GM18870 (cell line): ENCODE measurements around the gene ARAP2.

Experiments
- ATAC-seq: cut with Tn5 transposase; IDR thresholded peaks from one replicate; pipeline ENCODE4 v1.9.1; 2021; ENCODE audit warnings: moderate library complexity; ENCODE audit not compliant: unreplicated experiment

The ARAP2 gene

DNA sequence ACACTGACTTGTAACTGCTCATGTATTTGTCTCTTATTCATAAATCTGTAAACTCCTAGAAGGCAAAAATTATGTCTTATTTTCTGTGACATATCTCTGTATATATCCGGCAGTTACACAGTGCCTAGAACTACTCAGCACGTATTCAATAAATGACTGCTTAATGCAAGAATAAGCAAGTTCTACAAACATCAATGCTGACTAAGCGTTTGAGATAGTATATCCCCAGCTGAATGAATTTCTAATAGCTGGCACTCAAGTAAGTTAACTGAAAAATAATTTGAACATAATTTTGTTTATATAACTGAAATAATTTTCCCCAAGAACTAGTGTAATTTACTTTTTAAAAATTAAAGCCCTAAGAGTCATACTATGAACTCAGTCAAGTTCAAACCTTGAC lies 113.7 kb downstream of the ARAP2 start:
- ATAC-seq, result no peak

DNA sequence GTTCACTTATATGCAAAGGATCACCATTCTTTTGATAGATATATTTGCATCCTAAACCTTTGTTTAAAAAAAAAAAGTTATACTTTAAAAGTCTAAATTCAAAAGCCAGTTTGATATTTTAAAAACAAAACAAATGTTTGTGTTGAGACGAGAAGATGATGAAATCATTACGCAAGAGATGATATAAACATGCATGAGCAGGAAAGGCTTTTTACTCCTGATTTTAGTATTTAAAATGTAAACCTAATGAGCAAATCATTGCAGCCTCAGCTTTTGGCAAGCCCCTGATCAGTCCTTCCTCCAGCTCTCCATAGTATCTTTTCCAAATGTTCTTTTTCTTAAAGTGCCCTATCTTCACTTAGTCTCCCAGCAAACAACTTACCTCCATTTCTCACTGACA lies 115.6 kb downstream of the ARAP2 start:
- no peak for ATAC-seq

DNA sequence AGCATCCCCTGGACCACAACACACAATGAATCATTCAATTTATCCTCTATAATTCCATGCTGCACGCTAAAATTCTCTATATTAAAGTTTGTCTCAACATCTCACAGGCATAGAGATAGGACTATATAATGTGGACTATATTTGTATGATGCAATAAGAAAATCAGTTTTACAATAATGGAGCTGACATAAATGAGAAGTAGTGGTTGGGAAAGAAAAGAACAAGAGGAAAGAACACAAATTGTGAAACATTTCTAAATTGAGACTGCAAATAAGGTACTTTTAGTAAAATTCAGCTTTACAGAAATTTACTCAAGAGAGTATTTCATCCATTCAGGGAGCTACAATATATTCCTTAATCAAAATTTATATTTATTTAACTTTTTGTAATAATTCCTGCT lies 120.4 kb downstream of the ARAP2 start:
- ATAC-seq, result no peak

DNA sequence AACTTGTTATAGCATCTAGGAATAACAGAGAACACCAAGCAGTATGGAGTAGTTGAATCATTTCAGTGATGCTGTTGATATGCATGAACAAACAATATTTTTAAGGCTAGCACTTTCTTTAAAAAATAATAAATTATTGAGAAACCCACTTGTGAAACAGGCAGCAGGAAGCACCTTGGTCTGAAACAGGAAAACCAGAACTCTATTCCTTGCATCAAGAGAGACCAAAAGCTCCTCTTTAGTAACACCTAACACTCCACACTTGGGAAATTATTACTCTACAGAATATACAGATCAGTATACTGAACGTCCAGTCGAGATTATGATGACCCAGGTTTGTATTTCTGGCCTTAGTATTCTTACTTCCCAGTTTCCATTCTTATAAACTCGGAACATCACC lies 129.0 kb downstream of the ARAP2 start:
- no peak for ATAC-seq

DNA sequence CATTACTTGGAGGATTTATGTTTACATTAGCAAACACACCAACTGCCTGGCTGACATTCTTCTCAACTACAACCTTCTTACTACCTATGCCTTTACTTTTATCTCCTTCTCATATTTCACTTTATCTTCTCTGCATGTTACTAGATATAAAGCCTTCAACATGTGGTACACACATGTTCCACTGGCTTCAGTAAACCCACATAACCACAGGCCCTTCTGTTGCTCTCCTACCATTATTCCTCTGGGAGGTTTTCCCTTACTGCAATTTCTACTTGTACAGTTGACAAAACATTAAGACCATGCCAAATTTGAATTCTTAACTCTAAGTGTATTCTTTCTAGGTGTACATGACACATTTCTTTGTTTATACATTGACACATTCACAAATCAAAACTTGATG lies 133.1 kb downstream of the ARAP2 start:
- ATAC-seq, result no peak

DNA sequence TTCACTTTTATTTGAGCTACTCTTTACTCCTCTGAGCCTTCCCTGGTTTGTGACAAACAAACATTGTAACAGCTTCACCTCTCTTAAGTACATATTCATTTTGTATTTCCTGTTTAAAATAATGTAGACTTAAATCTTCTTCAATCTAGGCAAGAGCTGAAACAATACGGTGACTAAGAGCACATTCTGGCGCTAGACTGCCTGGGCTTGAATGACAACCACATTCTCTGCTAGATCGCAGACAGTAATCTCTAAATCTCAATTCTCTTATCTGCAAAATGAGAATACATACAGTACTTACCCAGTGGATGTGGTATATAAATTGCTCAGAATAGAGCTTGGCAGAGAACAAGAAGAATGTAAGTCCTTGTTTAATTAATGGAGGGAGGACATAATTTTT lies 144.8 kb downstream of the ARAP2 start:
- no peak for ATAC-seq

DNA sequence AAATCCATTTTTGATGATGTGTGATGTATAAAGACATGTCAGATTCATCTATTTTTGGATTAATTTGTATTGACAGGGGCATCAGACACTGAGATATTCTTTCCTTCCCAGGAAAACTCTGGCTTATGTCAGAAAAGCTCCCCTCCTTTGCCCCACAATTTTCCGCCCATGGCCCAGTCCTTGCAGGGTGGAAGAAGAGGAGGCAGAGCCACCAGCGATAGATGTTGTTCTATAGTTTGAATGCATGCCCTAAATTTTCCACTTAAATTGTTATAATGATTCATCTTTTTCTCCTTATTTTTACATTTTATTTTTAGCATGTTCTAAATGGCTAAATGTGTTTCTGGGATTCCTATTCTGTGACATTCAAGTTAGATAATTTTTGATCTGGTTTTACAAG lies 149.3 kb downstream of the ARAP2 start:
- ATAC-seq, result no peak

DNA sequence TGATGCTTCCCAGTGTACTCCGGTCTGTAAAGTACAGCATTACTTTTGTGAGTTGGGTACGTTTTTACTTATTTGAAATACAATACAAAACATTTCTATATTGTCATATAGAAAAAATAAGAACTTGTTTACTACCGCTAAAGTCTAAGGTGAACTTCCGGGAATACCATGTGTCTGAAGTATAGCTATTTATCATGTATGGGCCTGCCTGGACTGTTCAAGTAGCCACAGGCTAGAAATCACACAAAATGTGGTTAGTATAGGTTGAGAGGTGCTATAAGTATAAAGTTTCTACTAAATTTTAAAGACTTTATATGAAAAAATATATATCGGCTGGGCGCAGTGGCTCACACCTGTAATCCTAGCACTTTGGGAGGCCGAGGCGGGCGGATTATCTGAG lies 152.3 kb downstream of the ARAP2 start:
- no peak for ATAC-seq

DNA sequence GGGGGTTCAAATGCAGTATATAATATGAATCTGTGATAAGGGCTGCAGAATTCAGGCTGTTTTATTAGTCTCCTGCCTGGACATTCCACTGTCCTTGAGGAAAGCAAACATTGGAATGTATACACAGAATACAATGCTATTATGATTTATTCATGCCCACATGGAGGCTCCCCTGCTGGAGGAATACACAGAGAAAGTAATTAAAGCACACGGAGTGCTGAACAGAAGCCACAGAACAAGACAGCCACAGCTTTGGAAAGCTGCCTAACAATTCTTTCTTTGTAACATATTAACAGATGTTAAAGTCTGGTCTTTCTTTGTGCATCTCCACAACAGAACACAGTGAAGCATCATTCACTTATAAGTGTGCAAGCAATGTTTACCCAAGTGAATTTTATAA lies 155.8 kb downstream of the ARAP2 start:
- no peak for ATAC-seq

DNA sequence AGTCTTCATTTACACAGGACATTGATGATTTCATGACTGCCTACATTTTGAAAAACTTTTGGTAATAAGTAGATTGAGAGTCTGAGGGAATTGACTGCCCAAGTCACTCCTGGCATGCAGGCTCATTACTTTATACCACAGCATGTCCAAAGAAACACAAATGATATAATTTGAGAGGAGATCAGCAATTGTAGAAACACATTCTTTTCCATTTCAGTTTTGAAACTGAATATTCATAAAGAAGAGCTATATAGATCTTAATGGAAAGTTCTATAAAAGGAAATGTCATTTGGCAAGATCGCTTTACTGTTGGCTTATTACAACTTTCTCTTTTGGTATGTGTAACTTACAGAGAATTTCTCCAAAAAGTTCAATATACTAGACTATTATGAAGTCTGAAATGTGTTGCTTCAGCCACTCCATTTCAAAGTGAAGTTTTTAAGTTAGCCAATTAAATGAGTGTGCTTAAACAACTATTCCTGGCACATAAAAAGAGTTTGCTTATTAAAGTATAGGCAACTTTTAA lies 158.0 kb downstream of the ARAP2 start:
- no peak for ATAC-seq

DNA sequence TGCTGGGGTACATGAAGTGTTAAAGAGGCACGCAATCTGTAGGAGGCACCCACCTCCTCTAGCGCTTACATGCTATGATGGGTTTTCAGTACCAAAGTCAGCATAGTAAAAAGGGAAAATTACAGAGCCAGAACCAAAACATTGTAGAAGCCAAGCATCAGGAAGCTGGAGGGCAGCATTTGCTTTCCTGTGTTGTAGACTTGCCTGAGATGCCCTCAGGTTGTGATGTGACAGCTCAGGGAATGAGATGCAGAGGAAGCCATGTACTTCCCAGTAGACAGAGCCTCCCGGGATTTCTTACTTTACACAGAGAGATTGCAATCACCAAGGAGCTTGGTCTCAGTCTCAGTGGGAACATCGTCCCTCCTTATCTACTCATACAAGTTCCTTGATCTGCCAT lies 161.5 kb downstream of the ARAP2 start:
- no peak for ATAC-seq

DNA sequence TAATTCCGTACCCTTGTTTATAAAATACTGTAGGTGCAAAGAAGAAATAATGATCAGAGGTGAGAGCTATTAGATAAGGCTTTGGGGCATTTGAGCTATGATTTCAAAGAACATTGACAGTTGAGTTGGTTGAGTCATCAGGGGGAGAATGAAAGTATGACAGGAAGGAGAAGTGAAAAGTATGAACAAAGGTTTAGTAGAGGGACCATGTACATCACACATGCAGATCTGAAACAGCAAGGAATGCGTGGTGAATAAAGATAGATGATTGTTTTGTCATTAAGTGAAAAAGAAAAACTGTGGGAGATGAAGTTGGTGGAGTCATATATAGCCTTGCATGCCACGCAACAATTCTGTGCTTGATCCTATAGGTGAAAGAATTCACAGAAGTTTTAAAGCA lies 163.1 kb downstream of the ARAP2 start:
- peak; percentile 98 for ATAC-seq

DNA sequence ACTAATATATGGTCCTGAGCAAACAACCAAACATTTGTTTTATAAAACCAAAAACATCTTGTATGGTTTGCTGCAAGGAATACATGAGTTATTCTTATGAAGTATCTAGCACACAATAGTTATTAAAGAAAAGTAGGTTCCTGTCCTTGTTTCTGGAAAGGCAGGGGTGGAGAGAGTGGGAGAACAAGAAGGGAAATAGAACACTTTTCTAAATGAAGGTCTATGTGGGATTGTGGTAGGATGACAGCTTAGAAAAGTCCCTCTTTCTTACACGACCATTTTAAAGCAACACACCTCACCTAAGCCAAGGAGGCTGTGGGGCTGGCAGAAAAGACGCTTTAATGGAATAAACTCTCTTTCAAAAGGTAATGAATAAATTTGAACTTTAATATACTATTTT lies 164.6 kb downstream of the ARAP2 start:
- ATAC-seq, result no peak

DNA sequence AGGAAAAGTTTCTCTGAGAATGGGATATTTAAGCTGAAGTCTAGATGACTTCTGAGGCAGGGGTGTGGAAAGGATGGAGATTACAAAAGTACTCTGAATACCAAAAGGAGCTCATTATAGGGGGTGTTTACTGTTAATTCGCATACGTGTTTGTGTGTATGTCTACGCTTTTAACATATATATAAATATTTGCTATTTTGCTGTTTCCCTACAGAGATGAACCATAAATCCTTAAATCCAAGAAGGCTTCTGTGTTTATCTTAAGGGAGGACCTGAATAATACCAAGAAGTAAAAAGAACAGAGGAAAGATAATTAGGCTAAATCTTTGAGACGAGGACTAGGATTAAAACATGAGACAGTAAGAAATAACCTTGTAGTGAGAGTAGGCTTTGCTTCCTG lies 166.0 kb downstream of the ARAP2 start:
- ATAC-seq, result no peak

DNA sequence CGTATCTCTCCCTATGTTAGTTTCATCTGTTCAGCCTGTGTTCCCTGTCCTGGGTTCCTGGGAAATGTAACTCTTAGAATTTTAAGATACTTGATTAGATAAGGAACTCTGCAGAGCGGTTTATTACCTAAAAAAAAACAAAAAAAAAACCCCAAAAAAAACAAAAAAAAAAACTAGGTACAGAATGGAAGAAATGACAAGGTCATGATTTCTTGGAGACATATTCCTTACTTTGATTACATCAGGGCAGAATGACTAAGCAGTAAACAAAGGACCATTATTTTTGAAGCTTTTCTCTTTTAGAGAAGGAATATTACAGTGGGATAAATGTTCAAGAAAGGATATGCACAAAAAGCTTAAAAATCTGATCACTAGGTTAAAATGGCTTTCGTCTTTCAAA lies 171.8 kb downstream of the ARAP2 start:
- no peak for ATAC-seq

DNA sequence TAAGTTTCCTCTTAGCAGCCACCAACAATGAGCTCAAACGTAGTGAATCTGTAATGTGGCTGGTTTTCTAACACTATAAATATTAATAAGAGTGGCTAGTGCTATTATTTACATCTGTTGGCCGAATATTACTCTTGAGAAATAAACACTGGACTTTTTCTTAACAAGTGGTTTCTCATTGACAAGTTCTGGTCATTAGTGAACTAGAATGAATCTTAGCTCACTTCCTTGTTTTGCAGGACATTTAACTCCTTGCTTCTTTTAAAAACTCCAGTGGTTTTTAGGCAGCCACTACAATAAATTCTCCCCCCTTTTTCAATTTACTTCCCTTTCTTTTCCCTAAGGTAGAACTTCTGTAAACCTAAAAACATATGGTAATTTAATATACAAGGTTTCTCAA lies 177.2 kb downstream of the ARAP2 start:
- no peak for ATAC-seq

DNA sequence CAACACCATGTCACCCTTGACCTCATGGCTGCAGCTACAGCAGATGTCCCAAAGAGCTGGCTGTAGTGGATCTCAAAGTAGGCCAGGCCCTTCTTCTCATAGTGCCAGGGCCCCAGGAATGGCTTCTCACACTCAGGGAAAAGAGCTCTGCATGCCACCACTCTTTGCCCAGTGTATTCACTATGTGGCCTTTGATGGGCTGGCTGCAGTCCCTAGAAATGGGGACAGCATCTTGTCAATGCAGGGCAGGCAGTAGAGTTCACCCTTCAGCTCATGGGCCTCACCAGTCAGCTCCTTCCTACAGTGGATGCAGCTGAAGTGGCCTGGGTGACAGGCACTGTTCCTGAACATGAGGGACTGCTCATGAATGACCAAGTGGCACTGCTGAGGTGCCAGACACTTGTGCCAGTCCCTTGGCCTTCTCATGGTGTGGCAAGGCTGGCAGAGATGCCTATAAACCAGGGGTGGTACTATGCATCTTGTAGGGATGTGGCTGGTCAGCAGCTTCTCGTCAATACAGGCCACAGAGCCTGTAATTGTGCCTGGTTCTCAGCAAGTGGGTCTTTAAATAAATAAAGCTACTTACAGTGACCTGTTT lies 178.9 kb downstream of the ARAP2 start:
- no peak for ATAC-seq

DNA sequence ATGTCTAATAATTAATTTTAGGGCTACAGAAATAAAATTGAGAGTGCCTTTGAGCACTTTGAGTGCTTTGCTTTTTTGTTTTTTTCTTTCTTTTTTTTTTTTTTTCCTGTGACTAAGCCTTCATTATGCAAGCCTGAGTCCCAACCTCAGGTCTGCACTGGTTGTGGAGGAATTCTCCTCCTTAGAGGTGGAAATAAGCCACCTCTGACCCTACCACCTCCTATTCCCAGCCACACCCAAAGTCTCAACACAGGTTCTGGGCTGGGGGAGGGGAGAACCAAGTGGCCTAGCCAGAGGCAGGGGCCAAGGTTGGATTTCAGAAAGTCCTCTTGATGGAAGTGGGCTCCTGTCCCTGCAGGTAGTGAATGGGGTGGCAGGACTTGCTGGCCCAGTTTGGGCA lies 180.2 kb downstream of the ARAP2 start:
- no peak for ATAC-seq

DNA sequence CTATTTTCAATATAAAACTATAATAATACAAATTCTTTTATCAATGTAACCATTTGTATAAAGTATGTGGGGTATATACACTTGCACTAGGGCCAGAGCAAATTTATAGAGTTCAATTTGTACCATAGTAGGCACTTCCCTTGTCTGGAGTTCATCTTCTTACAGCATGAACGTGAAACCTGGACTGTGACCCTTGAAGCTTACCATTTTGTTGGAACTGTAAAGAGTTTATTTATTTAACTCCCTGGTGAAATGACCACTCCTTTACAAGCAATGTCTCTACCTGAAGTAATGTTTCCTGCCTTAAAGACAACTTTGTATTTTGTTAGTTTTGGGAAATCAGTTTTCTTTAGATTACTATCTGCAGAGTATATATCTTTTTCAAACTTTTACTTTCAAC lies 188.2 kb downstream of the ARAP2 start:
- no peak for ATAC-seq

DNA sequence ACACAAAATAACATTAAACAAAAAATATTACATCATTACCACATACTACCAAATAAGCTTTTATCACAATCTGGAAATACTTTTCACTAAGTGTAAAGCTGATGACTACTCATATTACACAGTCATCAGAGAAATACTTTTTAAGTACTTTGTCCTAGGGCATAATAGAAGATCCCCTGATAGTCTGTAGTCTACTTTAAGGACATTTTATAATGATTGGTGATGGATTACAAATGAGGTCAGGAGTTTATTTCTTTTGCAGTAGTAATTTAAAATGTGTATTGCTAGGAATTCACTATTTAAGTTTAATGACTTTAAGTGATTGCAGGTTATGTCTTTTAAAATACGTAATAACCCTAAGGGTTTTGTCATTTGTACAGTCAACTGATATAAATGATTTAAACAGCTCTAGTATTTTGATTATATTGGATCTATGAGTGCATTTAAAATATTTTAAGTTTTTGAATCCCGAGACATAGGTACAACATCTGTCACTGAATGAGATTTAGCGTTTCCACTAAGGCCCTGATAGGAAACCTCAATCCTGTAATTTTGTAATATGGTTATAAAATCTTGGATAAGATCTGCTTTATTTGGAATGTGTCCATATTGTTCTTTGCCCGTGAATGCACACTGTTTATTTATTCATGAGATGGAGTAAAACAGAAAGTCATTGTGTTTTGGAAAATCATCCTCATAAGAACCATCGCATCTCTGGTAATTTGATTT lies 189.5 kb downstream of the ARAP2 start:
- no peak for ATAC-seq

DNA sequence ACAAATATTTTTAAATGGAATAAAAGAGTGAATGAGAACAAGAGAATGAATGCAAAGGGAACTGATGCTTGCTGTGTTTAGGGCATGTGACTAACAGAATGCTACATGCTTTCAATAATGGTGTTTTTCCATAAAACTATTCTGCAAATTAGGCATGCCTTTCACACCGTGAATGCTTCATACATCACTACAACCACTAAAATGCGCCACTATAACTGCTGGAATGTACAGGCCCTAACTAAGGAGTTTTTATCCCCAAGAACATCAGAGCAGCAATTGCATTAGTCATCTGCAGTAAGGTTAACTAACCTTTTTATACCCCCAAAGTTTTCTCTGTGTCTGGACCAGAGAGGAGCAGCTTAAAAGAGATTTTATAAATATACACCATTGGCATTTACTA lies 190.4 kb downstream of the ARAP2 start:
- ATAC-seq, result no peak

DNA sequence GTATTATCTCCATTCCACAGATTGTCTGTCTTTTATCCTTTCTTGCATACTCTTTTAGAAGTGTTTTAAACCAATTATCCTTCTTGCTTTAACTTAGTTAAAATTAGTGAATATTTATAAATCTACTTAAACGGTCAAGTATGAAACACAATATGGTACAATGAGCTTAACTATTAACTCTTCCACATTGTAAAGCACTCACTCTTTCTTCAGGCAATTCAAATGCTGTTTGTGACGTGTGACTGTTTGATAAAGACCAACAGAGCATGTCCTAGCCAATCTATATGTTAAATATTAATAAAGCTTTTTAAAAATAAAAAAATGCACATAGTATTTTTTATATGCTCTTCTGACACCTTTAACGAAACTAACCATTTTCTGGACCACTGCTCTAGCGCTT lies 192.7 kb downstream of the ARAP2 start:
- no peak for ATAC-seq

DNA sequence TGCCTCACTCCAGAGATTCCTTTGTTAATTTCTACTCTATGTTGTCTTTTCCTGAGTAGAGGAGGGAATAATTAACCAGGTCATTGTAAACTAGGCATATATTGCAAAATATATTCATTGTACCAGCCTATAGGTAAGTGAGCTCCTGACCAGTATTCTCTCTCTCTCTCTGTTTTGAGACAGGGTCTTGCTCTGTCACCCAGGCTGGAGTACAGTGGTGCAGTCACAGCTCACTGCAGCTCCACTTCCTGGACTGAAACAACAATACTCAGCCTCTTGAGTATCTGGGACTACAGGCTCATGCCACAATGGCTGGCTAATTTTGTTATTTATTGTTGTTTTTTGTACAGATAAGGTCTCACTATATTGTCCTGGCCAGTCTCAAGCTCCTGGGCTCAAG lies 198.3 kb downstream of the ARAP2 start:
- no peak for ATAC-seq
